ENCODE results near the gene NTNG2. TPM values are rescaled to one million over a fixed set of nuclear protein-coding genes. Genes with fewer than 3 reads are reported as not detected.

Gene NTNG2
- total and polyA plus RNA-seq, 12 donors, result 0.37 to 21.6 (median 4.7) TPM

GRCh38 chr9:132235125-132235524, 73.3 kb downstream of the NTNG2 start:
- Histone ChIP-seq H3K9me3 (replicated peaks in 1 of 3) (no peaks in the 10 kb centered on the region), H3K36me3 (replicated peaks in 1 of 2) (no peaks in the 10 kb centered on the region), H3K4me1 (replicated peaks in 1 of 2) (no peaks in the 10 kb centered on the region), H3K27me3 (peaks cover 6% of the 10 kb centered on the region), H3K4me3 (no peak overlapping the region), H3K27ac (no peak overlapping the region)
- DNase-seq, result no peak
- 76 to 90% (median 88%) methylated on average over 8 to 9 of the region's 9 CpGs for whole genome bisulfite sequencing, 4 donors
- intact Hi-C loops (cut with DNase I), result loop anchor here (5.0 kb wide), 2 partner anchors 68 to 473 kb away; no protein-coding TSS in a partner anchor
- TF ChIP-seq POLR2A (IDR thresholded peaks at IDR 0.05) (no peak), CTCF (IDR thresholded peaks at IDR 0.05) (no peak)

- WGBS, 4 donors, result 38 to 44% (median 40%) methylated on average over 17 to 19 of the region's 19 CpGs
- H3K4me3 ChIP-seq, result no peak overlapping the region
- H3K4me1 ChIP-seq (replicated peaks in 1 of 2), result peaks cover 0 to 7% of the 10 kb centered on the region in 2 donors
- no peaks in the 10 kb centered on the region for H3K36me3 ChIP-seq (replicated peaks in 1 of 2)
- H3K9me3 ChIP-seq (replicated peaks in 1 of 3), result no peaks in the 10 kb centered on the region
- intact Hi-C loops (cut with DNase I), result loop anchor here (5.0 kb wide), 2 partner anchors 69 to 474 kb away; no protein-coding TSS in a partner anchor
- H3K27ac ChIP-seq, result no peak overlapping the region
- TF ChIP-seq CTCF (IDR thresholded peaks at IDR 0.05) (peak; percentile 82 to 96 (median 90)), POLR2A (IDR thresholded peaks at IDR 0.05) (no peak)
- peak; percentile 68 to 90 (median 81) for DNase-seq
- H3K27me3 ChIP-seq, result peaks cover 4% of the 10 kb centered on the region
These were observed 74.2 kb downstream of the NTNG2 start for GRCh38 chr9:132235894-132236661.

- H3K4me1 ChIP-seq (replicated peaks in 1 of 2), result peaks cover 0 to 11% of the 10 kb centered on the region in 2 donors
- WGBS, 4 donors, result 41 to 66% (median 50%) methylated on average over 12 to 18 of the region's 18 CpGs
- DNase-seq, result no peak
- no peak for TF ChIP-seq POLR2A (IDR thresholded peaks at IDR 0.05)
- peak in 2 of 6 experiments; percentile 32 to 43 for TF ChIP-seq CTCF (IDR thresholded peaks at IDR 0.05)
- H3K27me3 ChIP-seq, result no peaks in the 10 kb centered on the region
- no peaks in the 10 kb centered on the region for H3K9me3 ChIP-seq (replicated peaks in 1 of 3)
- H3K4me3 ChIP-seq, result no peak overlapping the region
- intact Hi-C loops (cut with DNase I), result loop anchor here (5.0 kb wide), 2 partner anchors 69 to 474 kb away; no protein-coding TSS in a partner anchor
- no peaks in the 10 kb centered on the region for H3K36me3 ChIP-seq (replicated peaks in 1 of 2)
- no peak overlapping the region for H3K27ac ChIP-seq
These were observed 74.9 kb downstream of the NTNG2 start for GRCh38 chr9:132236662-132237311.

- Histone ChIP-seq H3K36me3 (replicated peaks in 1 of 2) (no peaks in the 10 kb centered on the region), H3K27me3 (no peaks in the 10 kb centered on the region), H3K4me3 (no peak overlapping the region), H3K9me3 (replicated peaks in 1 of 3) (no peaks in the 10 kb centered on the region), H3K4me1 (replicated peaks in 1 of 2) (peaks cover 0 to 11% of the 10 kb centered on the region in 2 donors), H3K27ac (no peak overlapping the region)
- TF ChIP-seq CTCF (IDR thresholded peaks at IDR 0.05) (no peak), POLR2A (IDR thresholded peaks at IDR 0.05) (no peak)
- 41 to 86% (median 45%) methylated on average over 4 to 9 of the region's 9 CpGs for WGBS, 4 donors
- peak in 5 of 7 donors; percentile 57 to 70 (median 63) for DNase-seq
- intact Hi-C loops (cut with DNase I), result loop anchor here (5.0 kb wide), 2 partner anchors 70 to 475 kb away; no protein-coding TSS in a partner anchor
These were observed 75.6 kb downstream of the NTNG2 start for GRCh38 chr9:132237481-132237880.

Measured in adrenal gland (tissue), 12 donors.